K562 (cell line): ENCODE measurements around the gene NUCB2. TPM values are rescaled to one million over a fixed set of nuclear protein-coding genes. Genes with fewer than 3 reads are reported as not detected.

Experiments used
- CC2D1A ChIP-seq: fragments of 450-650 bp; IDR thresholded peaks from 2 replicates; pipeline ENCODE4 v1.6.1; 2017; ENCODE audit warnings: mild to moderate bottlenecking
- DPF2 ChIP-seq: fragments of 450-650 bp; IDR thresholded peaks from 2 replicates; pipeline ENCODE4 v1.6.1; 2016
- EP300 ChIP-seq: IDR thresholded peaks from 2 replicates; pipeline ENCODE4 v1.6.1; 2012; ENCODE audit warnings: low read length, improper control_type of control experiment
- ESRRB ChIP-seq: fragments of 250-450 bp; sonication (Bioruptor Pico); IDR thresholded peaks from 2 replicates; pipeline ENCODE4 v1.5.0; 2020; ENCODE audit warnings: mild to moderate bottlenecking, moderate library complexity, borderline replicate concordance
- FOXM1 ChIP-seq, 2 experiments: fragments of 450-650 bp in 1 of 2; sonication (generic) in 1 of 2; formaldehyde crosslinking in 1 of 2; IDR thresholded peaks; 2 replicates each; pipeline versions ENCODE4 v1.6.1 to v1.9.0; 2017 to 2022; ENCODE audit warnings: low read depth in 2 of 2, mild to moderate bottlenecking in 2 of 2, missing genetic modification reagents in 1 of 2, moderate library complexity in 1 of 2
- KDM1A ChIP-seq, 2 experiments: fragments of 450-650 bp; IDR thresholded peaks; 2 replicates each; pipeline ENCODE4 v1.6.1; 2016; ENCODE audit warnings: mild to moderate bottlenecking in 2 of 2
- MCM2 ChIP-seq: fragments of 450-650 bp; IDR thresholded peaks from 2 replicates; pipeline ENCODE4 v1.6.1; 2017; ENCODE audit warnings: low read depth, mild to moderate bottlenecking
- SMARCA4 ChIP-seq: fragments of 450-650 bp; IDR thresholded peaks from 2 replicates; pipeline ENCODE4 v1.6.1; 2016
- SMC3 ChIP-seq: conservative IDR thresholded peaks from 2 replicates; pipeline ENCODE4 v1.6.1; 2011; ENCODE audit warnings: low read depth, low read length, improper control_type of control experiment; ENCODE audit not compliant: insufficient read depth
- SOX6 ChIP-seq: fragments of 450-650 bp; IDR thresholded peaks from 2 replicates; pipeline ENCODE4 v1.6.1; 2014; ENCODE audit warnings: mild to moderate bottlenecking
- TEAD2 ChIP-seq: fragments of 450-650 bp; IDR thresholded peaks from 2 replicates; pipeline ENCODE4 v1.6.1; 2016; ENCODE audit warnings: missing genetic modification characterization, control low read depth, missing compliant biosample characterization
- TEAD4 ChIP-seq, 2 experiments: sonication (generic) in 1 of 2; formaldehyde crosslinking in 1 of 2; IDR thresholded peaks; 2 replicates each; pipeline versions ENCODE4 v1.6.1 to v1.8.0; 2012 to 2022; ENCODE audit warnings: borderline replicate concordance in 1 of 2, inconsistent platforms in 1 of 2, low read length in 1 of 2, mild to moderate bottlenecking in 1 of 2, missing genetic modification reagents in 1 of 2
- ZNF507 ChIP-seq: conservative IDR thresholded peaks from 2 replicates; pipeline ENCODE4 v1.6.1; 2017; ENCODE audit warnings: missing genetic modification characterization, missing compliant biosample characterization
- polyA plus RNA-seq, 8 experiments: library from polyadenylated mRNA; depleted of rRNA in 4 of 8; stranded (reverse) in 5 of 8; unstranded in 3 of 8; fragments of >200 nt; fragmentation: Nextera tagmentation in 2 of 8; fragmentation: Illumina TruSeq in 1 of 8; extraction: Ambion mirVana in 2 of 8; extraction: Trizol in 1 of 8; gene quantifications; 2 replicates each; pipeline versions ENCODE4 v1.2.1 to v1.2.3, GENCODE V29; 2011 to 2014; ENCODE audit warnings: inconsistent platforms in 1 of 8, missing spikeins in 1 of 8
- total RNA-seq, 7 experiments: library from RNA; depleted of rRNA in 6 of 7; stranded (reverse); fragments of >200 nt in 6 of 7; fragmentation: Illumina TruSeq in 2 of 7; extraction: Trizol in 2 of 7; gene quantifications; 2 replicates each; pipeline versions ENCODE4 v1.2.1 to v1.2.3, GENCODE V29; 2011 to 2021; ENCODE audit warnings: low replicate concordance in 1 of 7
- TF ChIP-seq, protein P1 (sequence below), 3 experiments: fragments of 200-800 bp in 1 of 3; sonication (Bioruptor generic) in 1 of 3; sonication (generic) in 1 of 3; formaldehyde crosslinking in 1 of 3; IDR thresholded peaks; 2 replicates each; pipeline versions ENCODE4 v1.6.1 to v1.8.0; 2016 to 2022; ENCODE audit warnings: mild to moderate bottlenecking in 2 of 3, missing compliant biosample characterization in 2 of 3, missing genetic modification characterization in 2 of 3, missing genetic modification reagents in 1 of 3
- TF ChIP-seq, protein P2 (sequence below): sonication (generic); formaldehyde crosslinking; IDR thresholded peaks from 2 replicates; pipeline ENCODE4 v1.8.0; 2022; ENCODE audit warnings: mild to moderate bottlenecking, low read depth, missing genetic modification reagents
- TF ChIP-seq, protein P3 (sequence below): fragments of 150-350 bp; conservative IDR thresholded peaks from 2 replicates; pipeline ENCODE4 v1.6.1; 2014; ENCODE audit warnings: low read length
- TF ChIP-seq, protein P4 (sequence below): fragments of 250-450 bp; sonication (Bioruptor Pico); IDR thresholded peaks from 2 replicates; pipeline ENCODE4 v1.5.0; 2021; ENCODE audit warnings: mild to moderate bottlenecking, moderate library complexity

Gene NUCB2
- total and polyA plus RNA-seq, 9 of the 15 experiments (the other 6 are each of a cell fraction or from before 2014, with no cell fraction given): 54.0 to 108 (median 84.6) TPM

DNA sequence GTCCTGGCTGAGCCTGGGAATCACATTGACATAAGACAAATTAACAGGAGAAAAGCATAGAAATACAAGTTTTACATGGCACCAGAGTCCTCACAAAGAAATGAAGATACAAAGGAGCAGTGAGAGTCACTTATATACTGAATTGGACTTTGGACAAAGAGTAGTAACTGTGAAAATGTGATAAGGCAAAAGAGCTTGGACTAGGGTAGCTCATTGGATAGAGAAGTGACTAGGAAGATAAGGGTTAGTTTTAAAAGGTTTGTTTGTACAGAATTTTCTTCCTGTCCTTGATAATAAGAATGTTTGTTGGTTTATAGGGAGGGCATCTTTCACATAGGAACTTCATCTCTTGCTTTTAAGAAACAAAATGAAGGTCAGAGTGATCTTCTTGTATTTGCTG lies 17.9 kb upstream of the NUCB2 start (continued):
- TF ChIP-seq, protein P1, sequence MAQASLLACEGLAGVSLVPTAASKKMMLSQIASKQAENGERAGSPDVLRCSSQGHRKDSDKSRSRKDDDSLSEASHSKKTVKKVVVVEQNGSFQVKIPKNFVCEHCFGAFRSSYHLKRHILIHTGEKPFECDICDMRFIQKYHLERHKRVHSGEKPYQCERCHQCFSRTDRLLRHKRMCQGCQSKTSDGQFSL (CRISPR knock-in tag; IDR thresholded peaks at IDR 0.05): no peak
- TF ChIP-seq, protein P1 (tag; IDR thresholded peaks at IDR 0.05): no peak
- peak; percentile 75 for TF ChIP-seq SMARCA4
- no peak for TF ChIP-seq ZNF507 (tag)
- TF ChIP-seq, protein P2, sequence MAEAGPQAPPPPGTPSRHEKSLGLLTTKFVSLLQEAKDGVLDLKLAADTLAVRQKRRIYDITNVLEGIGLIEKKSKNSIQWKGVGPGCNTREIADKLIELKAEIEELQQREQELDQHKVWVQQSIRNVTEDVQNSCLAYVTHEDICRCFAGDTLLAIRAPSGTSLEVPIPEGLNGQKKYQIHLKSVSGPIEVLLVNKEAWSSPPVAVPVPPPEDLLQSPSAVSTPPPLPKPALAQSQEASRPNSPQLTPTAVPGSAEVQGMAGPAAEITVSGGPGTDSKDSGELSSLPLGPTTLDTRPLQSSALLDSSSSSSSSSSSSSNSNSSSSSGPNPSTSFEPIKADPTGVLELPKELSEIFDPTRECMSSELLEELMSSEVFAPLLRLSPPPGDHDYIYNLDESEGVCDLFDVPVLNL (CRISPR knock-in tag): no peak
- no peak for TF ChIP-seq CC2D1A
- no peak for TF ChIP-seq TEAD2
- TF ChIP-seq FOXM1 (IDR thresholded peaks at IDR 0.05; ENCODE audit: low read depth): 0 out of 2 replicates have a peak, but pooled peaks have one; percentile 20
- no peak for TF ChIP-seq FOXM1 (CRISPR knock-in tag; IDR thresholded peaks at IDR 0.05; ENCODE audit: low read depth)
- TF ChIP-seq EP300: no peak
- no peak for TF ChIP-seq SMC3
- TF ChIP-seq, protein P3, sequence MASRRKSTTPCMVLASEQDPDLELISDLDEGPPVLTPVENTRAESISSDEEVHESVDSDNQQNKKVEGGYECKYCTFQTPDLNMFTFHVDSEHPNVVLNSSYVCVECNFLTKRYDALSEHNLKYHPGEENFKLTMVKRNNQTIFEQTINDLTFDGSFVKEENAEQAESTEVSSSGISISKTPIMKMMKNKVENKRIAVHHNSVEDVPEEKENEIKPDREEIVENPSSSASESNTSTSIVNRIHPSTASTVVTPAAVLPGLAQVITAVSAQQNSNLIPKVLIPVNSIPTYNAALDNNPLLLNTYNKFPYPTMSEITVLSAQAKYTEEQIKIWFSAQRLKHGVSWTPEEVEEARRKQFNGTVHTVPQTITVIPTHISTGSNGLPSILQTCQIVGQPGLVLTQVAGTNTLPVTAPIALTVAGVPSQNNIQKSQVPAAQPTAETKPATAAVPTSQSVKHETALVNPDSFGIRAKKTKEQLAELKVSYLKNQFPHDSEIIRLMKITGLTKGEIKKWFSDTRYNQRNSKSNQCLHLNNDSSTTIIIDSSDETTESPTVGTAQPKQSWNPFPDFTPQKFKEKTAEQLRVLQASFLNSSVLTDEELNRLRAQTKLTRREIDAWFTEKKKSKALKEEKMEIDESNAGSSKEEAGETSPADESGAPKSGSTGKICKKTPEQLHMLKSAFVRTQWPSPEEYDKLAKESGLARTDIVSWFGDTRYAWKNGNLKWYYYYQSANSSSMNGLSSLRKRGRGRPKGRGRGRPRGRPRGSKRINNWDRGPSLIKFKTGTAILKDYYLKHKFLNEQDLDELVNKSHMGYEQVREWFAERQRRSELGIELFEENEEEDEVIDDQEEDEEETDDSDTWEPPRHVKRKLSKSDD: no peak
- TF ChIP-seq KDM1A (IDR thresholded peaks at IDR 0.05): 0 out of 4 replicates have a peak, but pooled peaks of 1 of the 2 experiments have one; percentile 30
- peak; percentile 84 for TF ChIP-seq DPF2
- TF ChIP-seq MCM2: no peak
- TF ChIP-seq TEAD4 (IDR thresholded peaks at IDR 0.05; ENCODE audit: low read length): peak; percentile 53
- TF ChIP-seq TEAD4 (CRISPR knock-in tag; IDR thresholded peaks at IDR 0.05; ENCODE audit: borderline replicate concordance): no peak
- TF ChIP-seq, protein P4, sequence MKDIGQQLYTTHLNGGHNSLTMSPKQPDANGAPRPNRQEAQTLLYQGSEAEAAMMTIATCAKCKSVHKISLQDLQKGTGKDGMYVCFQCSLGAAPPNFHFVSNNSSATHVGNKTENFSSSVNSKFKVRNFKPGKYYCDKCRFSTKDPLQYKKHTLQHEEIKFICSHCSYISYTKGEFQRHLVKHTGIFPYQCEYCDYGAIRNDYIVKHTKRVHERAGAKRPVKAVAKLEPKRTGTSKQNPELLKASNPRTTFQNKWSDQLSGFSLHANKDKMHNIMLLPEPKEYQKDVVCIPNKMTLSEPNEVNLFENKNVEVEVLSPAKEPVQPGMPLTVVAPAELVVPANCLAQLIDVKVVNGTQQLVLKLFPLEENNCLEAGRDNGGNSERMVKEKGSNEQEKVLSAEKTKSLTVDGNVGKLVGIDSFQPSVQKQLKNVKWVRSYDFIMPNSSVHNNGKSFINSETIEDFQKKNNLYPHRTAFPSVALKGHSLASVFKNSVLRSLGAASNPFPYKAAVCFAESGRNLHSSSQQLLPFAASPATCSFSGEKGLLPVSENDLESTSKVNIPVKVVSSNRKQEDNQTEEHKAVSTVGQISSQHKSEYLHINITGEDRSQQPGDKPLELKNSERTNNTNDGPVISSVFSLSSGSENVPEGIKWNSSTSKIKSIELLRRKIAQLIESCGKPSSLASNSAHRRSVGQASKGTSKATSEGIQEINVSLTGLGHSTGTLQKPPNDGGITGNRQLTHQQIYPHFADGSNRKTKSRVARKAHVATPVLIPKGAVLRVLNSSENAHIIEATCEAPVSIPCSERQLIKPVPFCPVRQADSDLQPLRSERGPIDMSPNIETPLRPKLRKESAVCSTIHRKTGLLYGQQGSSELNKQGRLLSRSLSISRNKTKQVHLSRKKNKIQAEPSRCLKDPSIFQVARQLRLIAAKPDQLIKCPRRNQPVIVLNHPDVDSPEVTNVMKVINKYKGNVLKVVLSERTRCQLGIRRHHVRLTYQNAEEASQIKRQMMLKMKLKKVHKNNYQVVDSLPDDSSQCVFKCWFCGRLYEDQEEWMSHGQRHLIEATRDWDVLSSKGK: no peak
- no peak for TF ChIP-seq ESRRB
- TF ChIP-seq SOX6: peak; percentile 67; the same call in 1 of the 2 replicates
